ENCODE measurements around the gene DCN.

DCN gene

DNA sequence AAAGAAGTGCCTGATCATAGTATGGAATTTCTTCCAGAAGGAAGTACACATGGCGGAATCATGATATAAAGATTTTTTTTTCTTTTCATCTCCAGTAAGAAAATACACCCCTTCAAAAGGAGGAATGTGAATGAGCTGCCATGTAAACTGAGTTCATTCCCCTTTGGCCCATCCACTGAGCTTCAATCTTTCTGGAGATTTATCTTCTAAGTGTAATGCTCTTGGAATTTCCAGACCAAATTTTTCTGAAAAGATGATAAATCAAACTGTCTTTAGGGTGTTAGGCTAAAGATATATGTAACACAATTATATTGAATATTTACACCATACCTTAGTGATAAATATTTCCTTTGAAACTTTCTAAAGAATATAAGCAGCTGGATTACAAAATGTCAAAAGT is 5.2 kb downstream of the DCN start:
- Histone ChIP-seq H3K9me3 (ENCODE audit: low read length) (no peaks in the 10 kb centered on the region), H3K79me2 (ENCODE audit: insufficient read depth, low read length) (no peaks in the 10 kb centered on the region), H3K9ac (ENCODE audit: low read length) (no peak overlapping the region), H3K36me3 (ENCODE audit: insufficient read depth, low read length) (no peaks in the 10 kb centered on the region), H2AFZ (ENCODE audit: low read length) (no peak overlapping the region), H3K27me3 (ENCODE audit: insufficient read depth, low read length) (no peaks in the 10 kb centered on the region), H3F3A (ENCODE audit: insufficient read depth, low read length) (no peaks in the 10 kb centered on the region), H3K27ac (ENCODE audit: low read depth, low read length, poor library complexity, severe bottlenecking) (no peak overlapping the region), H3K9me2 (ENCODE audit: low read depth, low read length) (no peaks in the 10 kb centered on the region), H4K20me1 (ENCODE audit: insufficient read depth, low read length) (no peaks in the 10 kb centered on the region), H3K4me1 (ENCODE audit: insufficient read depth, low read length, severe bottlenecking) (no peaks in the 10 kb centered on the region), H3K4me2 (ENCODE audit: low read length) (no peak overlapping the region), H3K4me3 (ENCODE audit: low read depth, low read length, poor library complexity, severe bottlenecking) (no peak overlapping the region)
- TF ChIP-seq, protein P1, sequence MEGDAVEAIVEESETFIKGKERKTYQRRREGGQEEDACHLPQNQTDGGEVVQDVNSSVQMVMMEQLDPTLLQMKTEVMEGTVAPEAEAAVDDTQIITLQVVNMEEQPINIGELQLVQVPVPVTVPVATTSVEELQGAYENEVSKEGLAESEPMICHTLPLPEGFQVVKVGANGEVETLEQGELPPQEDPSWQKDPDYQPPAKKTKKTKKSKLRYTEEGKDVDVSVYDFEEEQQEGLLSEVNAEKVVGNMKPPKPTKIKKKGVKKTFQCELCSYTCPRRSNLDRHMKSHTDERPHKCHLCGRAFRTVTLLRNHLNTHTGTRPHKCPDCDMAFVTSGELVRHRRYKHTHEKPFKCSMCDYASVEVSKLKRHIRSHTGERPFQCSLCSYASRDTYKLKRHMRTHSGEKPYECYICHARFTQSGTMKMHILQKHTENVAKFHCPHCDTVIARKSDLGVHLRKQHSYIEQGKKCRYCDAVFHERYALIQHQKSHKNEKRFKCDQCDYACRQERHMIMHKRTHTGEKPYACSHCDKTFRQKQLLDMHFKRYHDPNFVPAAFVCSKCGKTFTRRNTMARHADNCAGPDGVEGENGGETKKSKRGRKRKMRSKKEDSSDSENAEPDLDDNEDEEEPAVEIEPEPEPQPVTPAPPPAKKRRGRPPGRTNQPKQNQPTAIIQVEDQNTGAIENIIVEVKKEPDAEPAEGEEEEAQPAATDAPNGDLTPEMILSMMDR (IDR thresholded peaks at IDR 0.05; ENCODE audit: low read length): no peak
- no peak for TF ChIP-seq EZH2 (IDR thresholded peaks at IDR 0.05; ENCODE audit: borderline replicate concordance, low read length)

DNA sequence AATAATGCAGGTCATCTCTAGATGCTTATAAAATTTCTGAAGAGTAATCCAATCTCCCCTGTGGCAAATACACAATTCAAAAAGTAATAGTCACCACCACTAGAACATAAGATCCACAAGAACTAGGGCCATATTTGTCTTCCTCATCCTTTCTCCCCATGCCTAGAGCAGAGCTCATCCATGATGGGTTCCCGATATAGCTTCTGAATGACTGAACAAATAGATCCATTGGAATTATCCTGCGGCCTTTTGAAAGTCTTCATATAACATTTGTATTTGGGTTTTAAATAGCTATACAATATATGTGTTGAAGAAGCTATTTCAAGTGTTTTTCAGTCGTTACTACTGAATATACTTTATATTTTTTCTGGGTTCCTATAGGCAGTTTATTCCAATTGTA is 5.7 kb downstream of the DCN start:
- Histone ChIP-seq H4K20me1 (ENCODE audit: insufficient read depth, low read length) (no peaks in the 10 kb centered on the region), H3F3A (ENCODE audit: insufficient read depth, low read length) (no peaks in the 10 kb centered on the region), H3K36me3 (ENCODE audit: insufficient read depth, low read length) (no peaks in the 10 kb centered on the region), H3K27ac (ENCODE audit: low read depth, low read length, poor library complexity, severe bottlenecking) (no peak overlapping the region), H2AFZ (ENCODE audit: low read length) (no peak overlapping the region), H3K9ac (ENCODE audit: low read length) (no peak overlapping the region), H3K27me3 (ENCODE audit: insufficient read depth, low read length) (no peaks in the 10 kb centered on the region), H3K9me2 (ENCODE audit: low read depth, low read length) (no peaks in the 10 kb centered on the region), H3K79me2 (ENCODE audit: insufficient read depth, low read length) (no peaks in the 10 kb centered on the region), H3K4me2 (ENCODE audit: low read length) (no peak overlapping the region), H3K4me3 (ENCODE audit: low read depth, low read length, poor library complexity, severe bottlenecking) (no peak overlapping the region), H3K9me3 (ENCODE audit: low read length) (no peaks in the 10 kb centered on the region), H3K4me1 (ENCODE audit: insufficient read depth, low read length, severe bottlenecking) (no peaks in the 10 kb centered on the region)
- no peak for TF ChIP-seq EZH2 (IDR thresholded peaks at IDR 0.05; ENCODE audit: borderline replicate concordance, low read length)
- TF ChIP-seq, protein P1 (IDR thresholded peaks at IDR 0.05; ENCODE audit: low read length): no peak

DNA sequence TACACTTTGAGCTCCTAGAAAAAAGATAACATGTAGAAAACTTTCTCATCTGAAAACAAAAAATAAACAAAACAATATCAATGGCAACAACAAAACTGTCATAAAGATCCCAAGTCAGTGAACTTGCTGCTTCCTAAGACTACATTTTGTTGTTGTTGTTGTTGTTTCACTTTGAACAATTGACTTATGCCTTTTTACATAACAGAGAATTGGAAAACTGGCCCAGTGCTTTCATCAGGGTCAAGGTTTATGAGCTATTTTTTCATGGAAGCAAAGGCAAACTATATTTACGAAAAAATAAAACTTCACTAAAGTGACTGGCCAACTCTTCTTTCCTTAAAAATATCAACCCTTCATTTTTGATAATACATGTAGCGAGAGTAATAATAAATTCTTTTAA is 6.3 kb downstream of the DCN start:
- H3K9me2 ChIP-seq (ENCODE audit: low read depth, low read length): no peaks in the 10 kb centered on the region
- no peaks in the 10 kb centered on the region for H3K27me3 ChIP-seq (ENCODE audit: insufficient read depth, low read length)
- H3K36me3 ChIP-seq (ENCODE audit: insufficient read depth, low read length): no peaks in the 10 kb centered on the region
- no peak overlapping the region for H3K4me2 ChIP-seq (ENCODE audit: low read length)
- no peak overlapping the region for H3K4me3 ChIP-seq (ENCODE audit: low read depth, low read length, poor library complexity, severe bottlenecking)
- no peaks in the 10 kb centered on the region for H4K20me1 ChIP-seq (ENCODE audit: insufficient read depth, low read length)
- H3K9ac ChIP-seq (ENCODE audit: low read length): no peak overlapping the region
- H3K4me1 ChIP-seq (ENCODE audit: insufficient read depth, low read length, severe bottlenecking): no peaks in the 10 kb centered on the region
- H3K27ac ChIP-seq (ENCODE audit: low read depth, low read length, poor library complexity, severe bottlenecking): no peak overlapping the region
- H3K79me2 ChIP-seq (ENCODE audit: insufficient read depth, low read length): no peaks in the 10 kb centered on the region
- H3F3A ChIP-seq (ENCODE audit: insufficient read depth, low read length): no peaks in the 10 kb centered on the region
- TF ChIP-seq, protein P1 (IDR thresholded peaks at IDR 0.05; ENCODE audit: low read length): no peak
- no peak for TF ChIP-seq EZH2 (IDR thresholded peaks at IDR 0.05; ENCODE audit: borderline replicate concordance, low read length)
- H2AFZ ChIP-seq (ENCODE audit: low read length): peak overlapping the region; percentile 25; the same call in 1 of the 2 replicates
- H3K9me3 ChIP-seq (ENCODE audit: low read length): no peaks in the 10 kb centered on the region
